AG09319 (cell line): ENCODE measurements around the gene FZD10.

Source experiments
- DNase-seq: peaks from one replicate; pipeline ENCODE4 v3.0.0-alpha.2; 2010; ENCODE audit warnings: low read depth; ENCODE audit errors: extremely low read depth
- CTCF ChIP-seq: IDR thresholded peaks from 2 replicates; pipeline ENCODE4 v1.5.1; 2011; ENCODE audit warnings: low read depth, mild to moderate bottlenecking, inconsistent platforms, low read length, moderate library complexity

FZD10 gene

GRCh38 chr12:130162267-130162666, at the start of gene FZD10:
Gene FZD10, plus strand, starts transcription at chr12:130162464. Its CDS starts 479 bp downstream, at chr12:130162943.
- TF ChIP-seq CTCF = no peak
- no peak for DNase-seq

- TF ChIP-seq CTCF = no peak
- no peak for DNase-seq
These were observed 47.3 kb upstream of the FZD10 start for GRCh38 chr12:130114952-130115351.

- DNase-seq = no peak
- no peak for TF ChIP-seq CTCF
These were observed 46.6 kb upstream of the FZD10 start for GRCh38 chr12:130115646-130116045.

GRCh38 chr12:130116791-130117190, 45.5 kb upstream of the FZD10 start:
- no peak for TF ChIP-seq CTCF

GRCh38 chr12:130117233-130117632, 45.0 kb upstream of the FZD10 start:
- no peak for DNase-seq
- TF ChIP-seq CTCF = no peak

More at GRCh38 chr12:130116791-130117190, 45.5 kb upstream of the FZD10 start:
- DNase-seq = no peak

- no peak for TF ChIP-seq CTCF
- DNase-seq = no peak
These were observed 44.6 kb upstream of the FZD10 start for GRCh38 chr12:130117701-130118100.

- no peak for TF ChIP-seq CTCF
- no peak for DNase-seq
These were observed 44.1 kb upstream of the FZD10 start for GRCh38 chr12:130118181-130118580.
